Spleen (tissue), 11 donors: ENCODE data around the gene MOXD1. TPM values are rescaled to one million over a fixed set of nuclear protein-coding genes. Genes with fewer than 3 reads are reported as not detected.

Experiments used
- DNase-seq: peaks from one replicate; pipeline ENCODE4 v3.0.0-alpha.2; 2020
- H3K27ac ChIP-seq, 8 donors: fragments of 200-600 bp; sonication (generic) in 7 of 8; 1 replicate in 4 of 8; 2 replicates in 4 of 8; pipeline versions ENCODE4 v1.5.0 to v1.8.0; 2016 to 2021; ENCODE audit warnings: inconsistent platforms in 4 of 8, mild to moderate bottlenecking in 4 of 8, moderate library complexity in 1 of 8
- H3K27me3 ChIP-seq, 7 donors: fragments of 200-600 bp; sonication (generic) in 6 of 7; replicated peaks in 1 of 7; 1 replicate in 4 of 7; 2 replicates in 3 of 7; pipeline versions ENCODE4 v1.5.0 to v1.8.0; 2016 to 2021; ENCODE audit warnings: inconsistent platforms in 3 of 7, mild to moderate bottlenecking in 1 of 7
- H3K36me3 ChIP-seq, 6 donors: fragments of 200-600 bp; sonication (generic) in 5 of 6; 1 replicate in 4 of 6; 2 replicates in 2 of 6; pipeline versions ENCODE4 v1.5.0 to v1.8.0; 2016 to 2021; ENCODE audit warnings: inconsistent platforms in 2 of 6
- H3K4me1 ChIP-seq, 6 donors: fragments of 200-600 bp; sonication (generic) in 5 of 6; 1 replicate in 3 of 6; 2 replicates in 3 of 6; pipeline versions ENCODE4 v1.5.0 to v1.8.0; 2016 to 2021; ENCODE audit warnings: inconsistent platforms in 3 of 6
- H3K4me3 ChIP-seq, 8 donors: fragments of 200-600 bp; sonication (generic) in 7 of 8; 1 replicate in 4 of 8; 2 replicates in 4 of 8; pipeline versions ENCODE4 v1.5.0 to v1.8.0; 2016 to 2021; ENCODE audit warnings: inconsistent platforms in 4 of 8, mild to moderate bottlenecking in 4 of 8, moderate library complexity in 2 of 8
- H3K9me3 ChIP-seq, 8 donors: fragments of 200-600 bp; sonication (generic) in 7 of 8; 1 replicate in 4 of 8; 2 replicates in 4 of 8; pipeline versions ENCODE4 v1.5.0 to v1.8.0; 2016 to 2021; ENCODE audit warnings: inconsistent platforms in 4 of 8
- CTCF ChIP-seq, 11 experiments: fragments of 200-600 bp in 7 of 11; fragments of 450-650 bp in 4 of 11; sonication (generic) in 4 of 11; IDR thresholded peaks in 8 of 11; conservative IDR thresholded peaks in 3 of 11; 1 replicate in 7 of 11; 2 replicates in 4 of 11; pipeline versions ENCODE4 v1.4.0 to v1.8.0; 2016 to 2021; ENCODE audit warnings: antibody characterized with exemption in 11 of 11, inconsistent platforms in 4 of 11, mild to moderate bottlenecking in 1 of 11
- POLR2A ChIP-seq, 3 donors: fragments of 450-650 bp; IDR thresholded peaks; one replicate each; pipeline ENCODE4 v1.5.1; 2017; ENCODE audit warnings: antibody characterized with exemption in 3 of 3, mild to moderate bottlenecking in 1 of 3
- POLR2AphosphoS5 ChIP-seq, 3 donors: sonication (generic); formaldehyde crosslinking; IDR thresholded peaks; one replicate each; pipeline ENCODE4 v1.5.1; 2017; ENCODE audit warnings: antibody characterized with exemption in 3 of 3
- WGBS, 5 donors: extraction: QIAGEN DNeasy Blood & Tissue Kit in 3 of 5; methylation state at CpG; one replicate each; pipeline versions ENCODE4 v1.1.5 to v1.1.7; 2013 to 2018; 5-methylcytosine and 5-hydroxymethylcytosine counted together
- intact Hi-C: fragments of 100-400 bp; cut with DNase I; formaldehyde crosslinking; loops from one replicate; pipeline ENCODE4 v1.15.0; 2023; ENCODE audit warnings: low total_unique reads
- polyA plus RNA-seq, 3 donors: library from polyadenylated mRNA; stranded (reverse); fragments of 200-250 nt; gene quantifications; one replicate each; pipeline ENCODE4 v1.2.1, GENCODE V29; 2013
- total RNA-seq, 7 donors: library from RNA; depleted of rRNA in 3 of 7; stranded (reverse); fragments of >200 nt in 3 of 7; fragmentation: NEBNext Ultra II Directional in 4 of 7; extraction: Animal tissue kit (Norgen Biotek cat#: 25700) in 4 of 7; gene quantifications; one replicate each; pipeline versions ENCODE4 v1.1.0 to v1.2.1, GENCODE V29; 2016 to 2021
- donor health status: healthy with polysubstance abuse.
- donor health status: DM: no; HTN: no; CAD: no; lungs with moderate emphysema.
- donor health status: DM: no; HTN: no; CAD: no.
- donor health status: Bipolar disorder and iron deficiency.
- donor health status: healthy.
- donor health status: DM: no; HTN: no; CAD: no.
- donor health status: DM: yes; HTN: yes; CAD: no.

MOXD1 gene
- total and polyA plus RNA-seq, 10 donors = 2.9 to 10.2 (median 6.1) TPM

- intact Hi-C loops = no loop called here
- WGBS, 5 donors = 80 to 90% (median 83%) methylated on average over 11 of the region's 11 CpGs
Measured at GRCh38 chr6:132285004-132285780, 116.1 kb downstream of the MOXD1 start.

GRCh38 chr6:132282696-132283095, 118.6 kb downstream of the MOXD1 start:
- DNase-seq = no peak
- Histone ChIP-seq H3K9me3 (no peaks in the 10 kb centered on the region), H3K4me1 (peaks cover 0 to 21% (median 0%) of the 10 kb centered on the region in 6 donors), H3K4me3 (no peak overlapping the region), H3K27ac (no peak overlapping the region), H3K36me3 (no peaks in the 10 kb centered on the region), H3K27me3 (peaks cover 0 to 6% (median 0%) of the 10 kb centered on the region in 7 donors)
- intact Hi-C loops = loop anchor here (5.0 kb wide), 1 partner anchor 200 kb away; no protein-coding TSS in a partner anchor
- WGBS, 5 donors = 85 to 92% (median 86%) methylated on average over 7 of the region's 7 CpGs
- TF ChIP-seq CTCF (IDR thresholded peaks at IDR 0.05 in 8 of 11, conservative IDR thresholded peaks at IDR 0.05 in 3 of 11) = no peak
- no peak for TF ChIP-seq POLR2AphosphoS5 (IDR thresholded peaks at IDR 0.05)
- TF ChIP-seq POLR2A (IDR thresholded peaks at IDR 0.05) = no peak

More at GRCh38 chr6:132285004-132285780, 116.1 kb downstream of the MOXD1 start:
- DNase-seq = no peak
- Histone ChIP-seq H3K27ac (no peak overlapping the region), H3K27me3 (peaks cover 0 to 6% (median 0%) of the 10 kb centered on the region in 7 donors), H3K9me3 (no peaks in the 10 kb centered on the region), H3K4me1 (peaks cover 0 to 12% (median 0%) of the 10 kb centered on the region in 6 donors), H3K4me3 (no peak overlapping the region), H3K36me3 (no peaks in the 10 kb centered on the region)
- TF ChIP-seq CTCF (IDR thresholded peaks at IDR 0.05 in 8 of 11, conservative IDR thresholded peaks at IDR 0.05 in 3 of 11) (no peak), POLR2AphosphoS5 (IDR thresholded peaks at IDR 0.05) (no peak), POLR2A (IDR thresholded peaks at IDR 0.05) (no peak)

GRCh38 chr6:132280436-132280835, 120.8 kb downstream of the MOXD1 start:
- H3K27ac ChIP-seq = no peak overlapping the region
- H3K4me3 ChIP-seq = no peak overlapping the region
- H3K27me3 ChIP-seq = peaks cover 0 to 6% (median 0%) of the 10 kb centered on the region in 7 donors
- H3K4me1 ChIP-seq = peaks cover 0 to 11% (median 0%) of the 10 kb centered on the region in 6 donors
- H3K9me3 ChIP-seq = no peaks in the 10 kb centered on the region
- WGBS, 5 donors = 90 to 95% (median 93%) methylated on average over 8 of the region's 8 CpGs
- TF ChIP-seq POLR2A (IDR thresholded peaks at IDR 0.05) = no peak
- TF ChIP-seq CTCF (IDR thresholded peaks at IDR 0.05 in 8 of 11, conservative IDR thresholded peaks at IDR 0.05 in 3 of 11) = no peak
- TF ChIP-seq POLR2AphosphoS5 (IDR thresholded peaks at IDR 0.05) = no peak
- no peaks in the 10 kb centered on the region for H3K36me3 ChIP-seq
- intact Hi-C loops = loop anchor here (5.0 kb wide), 1 partner anchor 202 kb away; no protein-coding TSS in a partner anchor
- no peak for DNase-seq

GRCh38 chr6:132279592-132280139, 121.6 kb downstream of the MOXD1 start:
- no peaks in the 10 kb centered on the region for H3K9me3 ChIP-seq

More at GRCh38 chr6:132279592-132280139, 121.6 kb downstream of the MOXD1 start:
- no peak for TF ChIP-seq POLR2AphosphoS5 (IDR thresholded peaks at IDR 0.05)
- TF ChIP-seq CTCF (IDR thresholded peaks at IDR 0.05 in 8 of 11, conservative IDR thresholded peaks at IDR 0.05 in 3 of 11) = peak; percentile 55 to 92 (median 81)
- intact Hi-C loops = loop anchor here (5.0 kb wide), 1 partner anchor 203 kb away; no protein-coding TSS in a partner anchor
- 0 to 1% (median 1%) methylated on average over 12 of the region's 12 CpGs for WGBS, 5 donors
- Histone ChIP-seq H3K27me3 (peaks cover 0 to 6% (median 0%) of the 10 kb centered on the region in 7 donors), H3K27ac (no peak overlapping the region), H3K36me3 (no peaks in the 10 kb centered on the region), H3K4me3 (peak overlapping the region in 7 of 8 donors; percentile 22 to 64 (median 37)), H3K4me1 (peaks cover 0 to 11% (median 0%) of the 10 kb centered on the region in 6 donors)
- peak; percentile 90 for DNase-seq
